Measurements from ENCODE around the gene SEC23A.
"Not testable (repeated sequence)": the region's sequence is repeated elsewhere in the genome, so short reads cannot be mapped to it uniquely, and the experiment has no call there.

SEC23A gene

GRCh38 chr14:39090548-39091111 lies 12.4 kb downstream of the SEC23A start:
- DNase-seq = no peak

GRCh38 chr14:39087493-39087892 lies 15.5 kb downstream of the SEC23A start:
- no peak for DNase-seq

- DNase-seq = no peak
These were observed 17.1 kb downstream of the SEC23A start for GRCh38 chr14:39085933-39086332.

- DNase-seq = no peak
These were observed 19.9 kb downstream of the SEC23A start for GRCh38 chr14:39083127-39083526.

GRCh38 chr14:39080886-39081285 lies 22.1 kb downstream of the SEC23A start:
- no peak for DNase-seq

- DNase-seq = no peak
These were observed 31.9 kb downstream of the SEC23A start for GRCh38 chr14:39071096-39071495.

- no peak for DNase-seq
These were observed 33.1 kb downstream of the SEC23A start for GRCh38 chr14:39069923-39070322.

GRCh38 chr14:39069169-39069805 lies 33.7 kb downstream of the SEC23A start:
- DNase-seq = not testable (repeated sequence)

GRCh38 chr14:39060818-39061437 lies 42.1 kb downstream of the SEC23A start:
- DNase-seq = no peak

- DNase-seq = no peak
These were observed 47.1 kb downstream of the SEC23A start for GRCh38 chr14:39055786-39056474.

GRCh38 chr14:39052869-39053454 lies 50.1 kb downstream of the SEC23A start:
- DNase-seq = not testable (repeated sequence)

- no peak for DNase-seq
These were observed 52.6 kb downstream of the SEC23A start for GRCh38 chr14:39050389-39050788.

GRCh38 chr14:39045889-39046288 lies 57.1 kb downstream of the SEC23A start:
- not testable (repeated sequence) for DNase-seq

- DNase-seq = no peak
These were observed 59.6 kb downstream of the SEC23A start for GRCh38 chr14:39043352-39043943.

- no peak for DNase-seq
These were observed 62.5 kb downstream of the SEC23A start for GRCh38 chr14:39040529-39040928.

- DNase-seq = no peak
These were observed 64.5 kb downstream of the SEC23A start for GRCh38 chr14:39038542-39038941.

- no peak for DNase-seq
These were observed 66.3 kb downstream of the SEC23A start for GRCh38 chr14:39036760-39037159.

- no peak for DNase-seq
These were observed 67.7 kb downstream of the SEC23A start for GRCh38 chr14:39035336-39035735.

GRCh38 chr14:39034481-39035296 lies 68.3 kb downstream of the SEC23A start:
- no peak for DNase-seq

- no peak for DNase-seq
These were observed 69.7 kb downstream of the SEC23A start for GRCh38 chr14:39033371-39033770.

GRCh38 chr14:39030209-39030608 lies 72.8 kb downstream of the SEC23A start:
- no peak for DNase-seq

GRCh38 chr14:39029789-39030188 lies 73.2 kb downstream of the SEC23A start:
- no peak for DNase-seq

All from CD4-positive, alpha-beta T cell treated with Interleukin-4 for 4 hours (primary cell).